GM19395 (cell line): ENCODE data around the gene SIN3B.

Source experiments
- ATAC-seq: cut with Tn5 transposase; IDR thresholded peaks from one replicate; pipeline ENCODE4 v1.9.1; 2021; ENCODE audit warnings: mild to moderate bottlenecking, moderate library complexity; ENCODE audit not compliant: unreplicated experiment

SIN3B gene

DNA sequence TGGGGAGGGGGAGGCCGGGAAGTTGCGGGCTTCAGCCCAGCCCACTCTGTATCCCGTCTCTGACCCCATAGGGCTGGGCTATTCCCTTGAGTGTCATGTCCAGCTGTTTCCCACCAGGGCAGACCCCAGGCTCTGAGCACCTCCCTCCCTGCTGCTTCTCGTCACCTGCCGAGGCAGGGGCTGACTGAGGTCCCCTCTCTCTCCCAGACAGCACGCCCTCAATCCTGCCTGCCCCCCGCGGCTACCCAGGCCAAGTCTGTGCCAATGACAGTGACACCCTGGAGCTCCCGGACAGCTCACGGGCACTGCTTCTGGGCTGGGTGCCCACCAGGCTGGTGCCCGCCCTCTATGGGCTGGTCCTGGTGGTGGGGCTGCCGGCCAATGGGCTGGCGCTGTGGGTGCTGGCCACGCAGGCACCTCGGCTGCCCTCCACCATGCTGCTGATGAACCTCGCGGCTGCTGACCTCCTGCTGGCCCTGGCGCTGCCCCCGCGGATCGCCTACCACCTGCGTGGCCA is 60.2 kb downstream of the SIN3B start:
- ATAC-seq = no peak

DNA sequence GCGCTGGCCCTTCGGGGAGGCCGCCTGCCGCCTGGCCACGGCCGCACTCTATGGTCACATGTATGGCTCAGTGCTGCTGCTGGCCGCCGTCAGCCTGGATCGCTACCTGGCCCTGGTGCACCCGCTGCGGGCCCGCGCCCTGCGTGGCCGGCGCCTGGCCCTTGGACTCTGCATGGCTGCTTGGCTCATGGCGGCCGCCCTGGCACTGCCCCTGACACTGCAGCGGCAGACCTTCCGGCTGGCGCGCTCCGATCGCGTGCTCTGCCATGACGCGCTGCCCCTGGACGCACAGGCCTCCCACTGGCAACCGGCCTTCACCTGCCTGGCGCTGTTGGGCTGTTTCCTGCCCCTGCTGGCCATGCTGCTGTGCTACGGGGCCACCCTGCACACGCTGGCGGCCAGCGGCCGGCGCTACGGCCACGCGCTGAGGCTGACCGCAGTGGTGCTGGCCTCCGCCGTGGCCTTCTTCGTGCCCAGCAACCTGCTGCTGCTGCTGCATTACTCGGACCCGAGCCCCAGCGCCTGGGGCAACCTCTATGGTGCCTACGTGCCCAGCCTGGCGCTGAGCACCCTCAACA is 60.8 kb downstream of the SIN3B start:
- ATAC-seq = no peak

DNA sequence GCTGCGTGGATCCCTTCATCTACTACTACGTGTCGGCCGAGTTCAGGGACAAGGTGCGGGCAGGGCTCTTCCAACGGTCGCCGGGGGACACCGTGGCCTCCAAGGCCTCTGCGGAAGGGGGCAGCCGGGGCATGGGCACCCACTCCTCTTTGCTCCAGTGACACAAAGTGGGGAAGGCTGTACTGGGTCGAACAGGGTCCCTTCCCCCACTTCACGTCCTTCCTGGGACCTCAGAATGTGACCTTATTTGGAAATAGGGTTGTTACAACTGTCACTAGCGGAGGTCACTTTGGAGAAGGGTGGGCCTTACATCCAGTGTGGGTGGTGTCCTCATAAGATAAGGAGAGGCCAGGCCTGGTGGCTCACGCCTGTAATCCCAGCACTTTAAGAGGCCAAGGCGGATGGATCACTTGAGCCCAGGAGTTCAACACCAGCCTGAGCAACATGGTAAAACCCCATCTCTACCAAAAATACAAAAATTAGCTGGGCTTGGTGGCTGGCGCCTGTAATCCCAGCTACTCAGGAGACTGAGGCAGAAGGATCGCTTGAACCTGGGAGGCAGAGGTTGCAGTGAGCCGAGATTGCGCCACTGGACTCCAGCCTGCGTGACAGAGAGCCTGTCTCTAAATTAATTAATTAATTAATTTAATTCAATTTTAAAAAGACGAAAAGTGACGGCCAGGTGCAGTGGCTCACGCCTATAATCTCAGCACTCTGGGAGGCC is 61.4 kb downstream of the SIN3B start:
- ATAC-seq = no peak

DNA sequence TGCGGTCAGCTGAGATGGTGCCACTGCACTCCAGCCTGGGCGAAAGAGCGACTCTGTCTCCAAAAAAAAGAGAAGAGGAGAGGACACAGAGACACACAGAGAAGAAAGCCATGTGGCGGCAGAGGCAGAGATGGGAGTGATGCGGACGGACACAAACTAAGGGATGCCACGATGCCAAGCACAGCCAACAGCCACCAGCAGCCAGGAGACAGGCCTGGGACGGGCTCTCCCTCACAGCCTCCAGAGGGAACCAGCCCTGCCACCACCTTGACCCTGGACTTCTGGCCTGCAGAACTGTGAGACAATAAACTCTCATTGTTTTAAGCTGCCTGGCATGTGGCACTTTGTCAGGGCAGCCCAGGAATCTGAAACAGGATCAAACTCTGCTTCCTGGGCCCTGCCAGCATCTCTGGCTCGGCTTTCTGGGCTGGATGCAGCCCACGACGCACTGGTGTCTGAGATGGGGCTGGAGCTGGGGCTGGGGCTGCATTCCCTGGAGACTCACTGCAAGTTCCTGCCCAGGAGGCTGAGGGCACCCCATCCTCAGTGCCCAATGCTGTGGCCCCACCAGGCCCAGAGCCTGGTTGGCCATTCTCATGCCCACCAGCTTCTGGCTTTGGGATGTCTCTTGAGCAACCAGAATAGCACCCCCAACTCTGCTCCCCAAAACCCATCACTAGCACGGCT is 62.6 kb downstream of the SIN3B start:
- ATAC-seq = no peak

DNA sequence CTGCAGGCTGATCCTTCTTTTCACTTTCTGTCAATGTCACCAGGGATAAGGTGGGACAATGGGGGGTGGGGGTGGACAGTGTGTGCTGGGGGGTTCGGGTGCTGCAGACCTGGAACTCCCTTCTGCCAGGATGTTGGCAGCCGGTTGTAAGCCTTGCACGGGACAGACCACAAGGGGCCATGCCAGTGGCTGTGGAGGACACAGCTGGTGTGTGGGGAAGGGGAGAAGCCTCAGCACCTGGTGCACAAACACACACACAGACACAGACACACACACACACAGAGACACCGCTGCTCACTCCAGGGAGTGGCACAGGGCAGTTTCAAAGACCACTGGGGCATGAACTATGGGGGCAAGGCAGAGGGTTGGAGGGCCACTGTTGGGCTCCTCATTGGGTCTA is 63.2 kb downstream of the SIN3B start:
- no peak for ATAC-seq

DNA sequence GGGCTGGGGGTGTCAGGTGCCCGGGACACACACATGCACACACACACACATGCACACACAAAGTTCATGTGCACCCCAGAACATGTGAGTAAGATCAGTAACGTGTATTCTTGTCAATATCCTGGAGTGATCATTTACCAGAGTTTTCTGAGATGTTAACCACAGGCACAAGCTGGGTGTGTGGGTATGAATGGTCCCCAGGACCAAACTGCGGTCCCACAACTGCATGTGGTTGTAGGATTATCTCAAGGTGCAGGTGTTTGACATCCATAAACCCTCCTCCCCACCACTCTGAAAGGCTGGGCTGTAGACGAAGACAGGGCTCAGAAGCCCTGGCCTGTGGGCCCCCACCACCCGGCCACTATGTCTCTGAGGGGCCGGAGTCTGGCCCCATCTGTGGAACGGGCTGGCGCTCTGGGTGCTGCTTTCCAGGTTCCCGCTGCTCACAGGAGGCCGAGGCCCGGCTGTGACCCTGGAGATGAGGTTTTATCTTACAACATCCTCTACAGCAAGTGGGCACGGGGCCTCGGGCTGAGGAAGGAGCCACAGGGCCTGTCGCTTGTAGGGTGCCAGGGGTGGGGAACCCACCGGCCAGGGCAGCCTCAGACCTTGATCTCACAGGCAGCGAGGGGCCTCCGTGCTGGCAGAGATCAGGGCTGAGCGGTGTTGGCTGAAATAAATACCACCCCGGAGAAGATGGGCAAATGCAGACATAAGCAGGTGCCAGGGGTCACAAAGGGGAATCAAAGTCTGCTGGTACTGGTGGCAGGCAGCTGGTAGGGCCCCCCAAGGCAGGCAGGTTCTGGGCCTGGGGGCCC is 63.9 kb downstream of the SIN3B start:
- ATAC-seq = no peak

DNA sequence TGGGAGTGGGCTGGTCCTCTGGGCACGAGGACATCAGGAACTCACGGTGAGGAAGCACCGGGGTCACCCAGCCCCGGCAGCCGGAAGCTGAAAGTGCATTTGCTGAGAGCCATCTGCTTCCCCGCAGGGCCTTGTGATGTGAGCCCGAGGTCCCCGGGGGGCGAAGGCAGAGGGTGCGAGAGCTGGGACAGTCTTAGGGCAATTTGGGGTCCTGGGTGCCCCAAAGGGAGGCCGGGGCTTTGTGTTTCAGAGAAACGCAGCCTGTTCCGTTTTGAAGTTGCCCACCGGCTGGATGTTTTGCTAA is 64.4 kb downstream of the SIN3B start:
- no peak for ATAC-seq

DNA sequence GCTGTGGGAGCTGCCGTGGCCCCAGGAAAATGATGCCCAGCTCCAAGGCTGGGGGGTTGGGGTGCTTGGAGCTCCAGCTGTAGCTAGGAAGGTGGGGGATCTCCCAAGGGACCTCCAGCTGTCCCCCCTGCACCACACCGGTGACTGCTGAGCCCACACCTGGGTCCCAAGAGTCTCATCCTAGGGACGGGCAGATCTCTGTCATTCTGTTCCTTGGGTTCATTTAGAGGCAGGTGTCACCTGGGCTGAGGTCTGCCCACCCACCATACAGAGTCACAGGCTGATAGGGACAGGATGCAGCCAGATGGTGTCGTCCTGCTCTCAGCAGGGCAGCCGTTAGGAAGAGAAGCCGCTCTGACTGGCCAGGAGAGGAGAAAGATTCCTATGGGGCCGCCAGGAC is 64.9 kb downstream of the SIN3B start:
- no peak for ATAC-seq

DNA sequence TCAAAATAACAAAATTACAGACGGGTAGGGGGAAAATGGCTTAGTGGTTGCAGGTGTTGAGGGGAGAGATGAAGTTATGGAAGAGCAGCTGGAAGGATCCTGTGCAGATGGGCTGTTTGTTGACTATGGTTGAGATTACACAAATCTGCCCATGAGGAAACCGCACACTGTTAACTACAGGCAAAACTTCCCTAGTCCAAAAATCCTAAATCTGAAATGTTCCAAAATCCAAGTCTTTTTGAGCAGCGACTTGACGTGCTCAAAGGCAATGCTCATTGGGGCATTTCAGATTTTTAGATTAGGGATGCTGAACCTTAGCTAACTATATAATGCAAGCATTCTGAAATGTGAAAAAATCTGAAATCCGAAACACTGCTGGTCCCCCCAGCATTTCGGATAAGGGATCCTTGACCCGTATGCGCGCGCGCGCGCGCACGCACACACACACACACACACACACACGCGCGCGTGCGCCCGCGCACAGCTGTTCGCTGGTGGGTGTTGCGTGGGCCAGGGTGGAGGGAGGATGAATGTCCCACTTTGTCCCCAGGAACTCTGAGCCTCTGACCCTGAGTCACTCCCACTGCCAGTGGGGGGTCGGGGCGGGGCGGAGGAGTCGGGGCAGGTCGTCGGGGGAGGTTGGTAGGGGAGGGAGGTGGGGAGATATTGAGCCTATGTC is 66.4 kb downstream of the SIN3B start:
- ATAC-seq = no peak

DNA sequence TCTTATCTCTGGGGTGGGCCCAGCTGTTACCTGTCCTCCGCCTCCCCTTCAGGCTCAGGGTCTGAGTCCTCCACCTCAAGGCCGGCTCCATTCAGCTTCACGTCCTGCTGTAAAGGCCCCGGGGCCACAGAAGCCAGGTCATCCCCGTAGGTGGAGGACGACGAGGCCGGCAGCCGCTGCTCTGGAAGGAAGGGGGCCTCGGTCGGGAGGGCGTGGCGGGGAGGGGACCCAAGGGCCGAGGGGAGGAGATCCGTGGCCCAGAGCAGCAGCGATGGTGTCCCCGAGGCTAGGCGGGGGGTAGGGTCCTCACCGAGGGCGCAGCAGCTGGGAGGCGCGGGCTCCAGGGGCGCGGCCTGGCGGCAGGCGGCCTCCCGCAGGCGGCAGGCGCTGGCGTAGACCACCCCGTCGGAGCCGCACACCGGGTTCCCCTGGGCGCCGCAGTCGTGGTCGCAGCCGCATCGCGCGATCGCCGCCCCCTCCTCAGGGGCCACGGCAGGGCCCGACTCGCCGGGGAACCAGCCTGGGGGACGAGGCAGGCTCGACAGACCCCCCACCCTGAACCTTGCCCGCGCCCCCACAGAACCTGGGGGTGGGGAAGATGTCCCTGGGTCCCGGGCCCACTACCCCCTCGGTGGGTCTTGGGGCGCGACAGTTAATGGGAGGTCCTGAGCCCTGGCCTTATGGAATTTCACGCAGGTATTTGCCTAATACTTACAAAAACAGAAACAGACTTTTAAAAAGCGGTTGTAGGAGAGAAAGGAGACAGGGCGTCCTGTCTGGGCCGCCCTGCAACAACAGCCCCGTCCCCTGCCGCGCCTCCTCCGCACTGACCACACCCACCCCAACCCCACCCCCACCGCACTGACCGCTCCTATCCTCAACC is 67.2 kb downstream of the SIN3B start:
- no peak for ATAC-seq

DNA sequence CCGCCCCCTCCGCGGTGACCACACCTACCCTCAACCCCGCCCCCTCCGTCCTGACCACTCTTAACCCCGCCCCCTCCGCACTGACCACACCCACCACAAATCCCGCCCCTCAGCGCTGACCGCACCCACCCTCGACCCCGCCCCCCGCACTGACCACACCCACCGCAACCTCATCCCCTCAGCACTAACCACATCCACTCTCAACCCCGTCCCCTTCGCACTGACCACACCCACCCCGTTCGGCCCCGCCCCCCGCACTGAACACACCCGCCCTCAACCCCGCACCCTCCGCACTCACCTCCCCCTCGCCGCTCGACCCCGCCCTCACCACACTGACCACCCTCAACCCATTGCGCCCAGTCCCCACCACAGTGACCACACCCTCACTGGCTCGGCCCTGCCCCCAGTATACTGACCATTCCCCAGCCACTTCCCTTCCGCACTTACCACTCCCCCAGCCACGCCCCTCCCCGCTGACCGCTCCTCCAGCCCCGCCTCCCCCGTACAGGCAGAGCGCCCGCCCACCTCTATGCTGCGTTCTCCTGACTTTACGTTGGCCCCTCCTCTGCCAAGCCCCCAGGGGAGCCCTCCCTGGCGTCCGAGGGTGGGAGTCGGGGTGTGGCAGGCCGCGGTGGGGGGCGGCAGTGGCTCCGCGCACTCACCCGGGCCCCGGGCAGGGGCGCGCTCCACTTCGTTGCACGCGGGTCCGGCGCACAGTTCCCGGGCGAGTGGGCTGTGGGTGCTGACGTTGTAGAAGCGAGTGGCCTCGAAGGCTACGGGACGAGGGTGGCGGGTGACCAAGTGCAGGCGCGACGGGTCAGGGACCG is 68.0 kb downstream of the SIN3B start:
- no peak for ATAC-seq

DNA sequence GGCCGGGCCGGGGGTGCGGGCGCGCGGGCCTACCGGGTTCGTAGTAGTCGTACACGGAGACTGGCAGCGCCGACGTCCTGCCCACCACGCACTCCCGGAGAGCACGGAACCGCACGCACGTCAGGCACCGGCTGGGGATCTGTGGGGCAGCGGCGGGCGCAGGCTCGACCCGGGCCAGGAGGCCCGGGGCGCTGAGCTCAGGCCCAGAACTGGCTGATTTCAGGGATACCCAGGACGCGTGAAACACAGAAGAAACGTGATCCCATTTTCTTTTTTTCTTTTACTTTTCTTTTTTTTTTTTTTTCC is 68.6 kb downstream of the SIN3B start:
- ATAC-seq = no peak

DNA sequence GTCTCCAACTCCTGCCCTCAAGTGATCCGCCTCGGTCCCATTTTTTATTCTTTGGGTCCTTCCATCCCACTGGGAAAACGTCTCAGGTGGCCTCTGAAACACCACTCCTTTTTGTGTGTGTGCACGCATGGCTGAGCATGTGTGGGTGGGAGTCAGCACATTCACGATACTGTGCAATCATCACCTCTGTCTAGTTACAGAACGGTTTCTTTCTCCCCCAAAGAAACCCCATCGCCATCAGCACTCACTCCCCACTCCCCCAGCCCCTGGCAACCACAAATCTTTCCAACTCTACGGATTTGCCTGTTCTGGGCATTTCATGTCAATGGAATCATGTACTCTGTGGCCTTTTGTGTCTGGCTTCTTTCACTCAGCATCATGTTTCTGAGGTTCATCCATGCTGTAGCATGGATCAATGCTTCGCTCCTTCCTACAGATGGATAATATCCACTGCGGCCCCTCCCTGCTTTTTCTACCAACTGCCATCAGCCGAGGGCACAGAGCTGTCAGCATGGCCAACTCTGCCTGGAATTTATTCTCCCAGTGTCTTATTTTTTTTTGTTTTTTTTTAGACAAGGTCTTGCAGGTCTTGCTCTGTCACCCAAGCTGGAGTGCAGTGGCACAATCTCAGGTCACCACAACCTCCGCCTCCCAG is 69.3 kb downstream of the SIN3B start:
- no peak for ATAC-seq

DNA sequence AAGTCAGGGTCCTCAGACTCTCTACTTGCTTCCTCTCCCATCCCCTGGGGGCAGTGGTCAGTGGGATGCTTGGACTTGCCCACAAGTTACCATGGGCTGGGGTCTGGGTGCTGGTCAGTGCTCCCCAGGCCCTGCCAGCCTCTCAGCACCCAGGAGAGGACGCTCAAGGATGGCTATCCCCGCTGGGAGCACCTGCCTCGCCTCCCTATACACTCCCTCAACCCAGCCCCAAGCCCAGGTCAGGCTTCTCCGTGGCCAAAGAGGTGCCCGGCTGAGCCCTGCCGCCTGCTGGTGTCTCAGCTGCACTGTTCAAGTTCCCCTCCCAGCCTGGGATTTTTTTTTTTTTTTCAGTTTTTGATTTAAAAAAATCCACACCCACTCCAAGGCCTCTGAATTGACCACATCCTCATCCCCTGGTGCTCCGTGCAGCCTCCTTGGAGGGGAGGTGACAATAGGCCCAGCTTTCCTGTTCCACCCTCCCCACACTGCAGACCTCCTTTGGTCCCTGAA is 70.4 kb downstream of the SIN3B start:
- no peak for ATAC-seq

DNA sequence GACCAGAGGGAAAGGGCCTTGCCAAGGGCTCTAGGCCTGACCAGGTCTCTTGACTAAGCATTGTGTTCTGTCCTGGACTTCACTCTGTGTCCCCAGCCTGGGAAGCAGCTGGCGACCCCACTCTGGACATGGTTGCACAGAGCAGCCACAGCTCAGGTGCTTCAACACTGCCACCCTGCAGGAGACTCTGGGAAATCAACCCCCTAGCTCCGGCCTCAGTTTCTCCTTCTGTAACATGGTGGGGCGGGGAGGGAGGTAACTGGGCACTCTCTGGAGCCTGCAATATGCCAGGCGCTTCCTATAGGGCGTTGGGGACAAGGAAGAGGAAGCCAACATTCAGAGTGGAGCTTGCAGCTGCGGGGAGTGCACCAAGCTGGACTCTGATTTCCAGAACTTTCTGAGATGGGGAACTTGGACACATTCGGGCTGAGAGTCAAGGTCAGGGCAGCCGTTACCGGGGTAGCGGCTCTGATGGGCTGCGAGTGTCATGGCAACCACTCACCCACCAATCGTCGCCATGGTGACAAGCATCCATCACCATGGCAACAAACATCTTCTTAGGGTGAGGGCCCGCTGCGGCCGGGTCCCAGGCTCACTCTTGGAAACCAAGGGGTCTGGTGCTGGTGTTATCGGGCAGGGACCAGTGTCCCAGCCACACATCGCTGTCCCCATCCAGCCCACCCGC is 72.4 kb downstream of the SIN3B start:
- ATAC-seq = no peak

DNA sequence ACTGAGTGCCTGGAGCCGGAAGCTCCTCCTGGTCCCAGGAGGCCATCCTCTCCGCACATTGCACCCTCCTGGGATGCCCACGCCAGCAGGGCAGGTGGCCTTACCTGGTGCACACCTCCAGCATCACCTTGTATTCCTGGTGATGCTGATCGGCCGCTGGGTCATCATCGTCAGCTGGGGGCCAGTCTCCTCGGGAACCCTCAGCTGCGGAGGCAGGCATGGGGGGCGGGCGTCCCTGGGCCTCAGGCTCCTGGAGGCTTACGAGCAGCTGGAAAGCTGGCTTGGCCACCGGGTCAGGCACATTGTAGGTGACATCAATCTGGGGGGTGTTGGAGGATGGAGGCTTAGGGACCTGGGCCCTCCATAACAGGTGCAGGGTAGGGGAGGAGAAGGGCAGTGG is 73.3 kb downstream of the SIN3B start:
- ATAC-seq = no peak

DNA sequence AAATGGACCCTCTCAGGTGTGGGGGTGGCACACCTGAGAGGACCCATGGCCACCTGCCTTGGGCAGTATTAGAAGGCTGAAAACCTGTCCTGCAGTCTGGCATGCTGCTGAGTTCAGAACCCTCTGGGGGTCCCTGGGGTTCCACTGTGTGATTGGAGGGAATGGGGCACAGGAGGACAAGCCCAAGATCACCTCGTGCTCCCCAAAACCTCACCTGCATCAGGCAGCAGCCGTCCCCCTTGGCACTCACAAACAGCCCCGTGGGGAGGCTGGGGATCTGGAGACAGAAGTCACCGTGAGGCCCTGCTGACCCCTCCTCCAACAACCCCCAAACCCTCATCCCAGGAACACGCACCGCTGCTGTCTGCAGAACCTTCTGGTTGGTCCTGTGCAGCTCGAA is 74.1 kb downstream of the SIN3B start:
- no peak for ATAC-seq

DNA sequence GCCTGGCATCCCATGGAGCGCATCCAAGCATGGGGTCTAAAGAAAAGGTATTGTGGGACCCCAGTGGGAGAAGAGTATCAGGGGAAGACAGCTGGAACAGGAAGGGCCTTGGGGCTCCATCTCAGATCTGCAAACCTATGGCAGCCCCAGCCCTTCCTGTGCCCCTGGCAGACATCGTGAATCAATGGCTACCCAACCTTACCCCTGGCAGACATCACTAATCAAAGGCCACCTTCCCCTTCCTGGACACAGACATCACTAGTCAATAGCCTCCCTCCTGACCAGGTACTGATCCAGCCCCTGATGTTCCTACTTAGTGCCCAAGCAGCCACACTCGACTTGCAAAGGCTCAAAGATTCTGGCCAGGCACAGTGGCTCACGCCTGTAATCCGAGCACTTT is 75.4 kb downstream of the SIN3B start:
- ATAC-seq = no peak
